NCI-H1092 (cell line): ENCODE data around the gene ABRAXAS1.

Experiments used
- DNase-seq: peaks from one replicate; lab custom pipeline; 2025; lab: John Stamatoyannopoulos, UW

The ABRAXAS1 gene

DNA sequence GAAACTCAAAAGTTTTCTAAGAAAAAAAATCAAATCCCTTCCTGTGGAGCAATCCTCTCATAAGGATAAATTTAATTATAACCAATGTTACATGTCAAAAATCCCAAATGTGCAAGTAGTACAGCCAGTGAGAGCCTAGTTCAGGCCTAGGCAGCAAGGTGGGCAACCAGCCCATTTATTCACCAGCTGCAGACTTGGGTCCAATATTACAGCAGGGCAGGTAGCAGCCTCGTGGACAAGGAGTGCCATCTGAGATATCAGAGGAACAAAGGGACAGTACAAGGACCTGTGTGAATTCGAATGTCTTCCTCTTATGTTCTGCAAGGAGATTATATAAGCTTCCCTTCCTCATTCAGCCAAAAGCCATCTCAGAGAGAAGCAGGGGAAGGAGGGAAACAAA lies 35.9 kb downstream of the ABRAXAS1 start:
- no peak for DNase-seq

DNA sequence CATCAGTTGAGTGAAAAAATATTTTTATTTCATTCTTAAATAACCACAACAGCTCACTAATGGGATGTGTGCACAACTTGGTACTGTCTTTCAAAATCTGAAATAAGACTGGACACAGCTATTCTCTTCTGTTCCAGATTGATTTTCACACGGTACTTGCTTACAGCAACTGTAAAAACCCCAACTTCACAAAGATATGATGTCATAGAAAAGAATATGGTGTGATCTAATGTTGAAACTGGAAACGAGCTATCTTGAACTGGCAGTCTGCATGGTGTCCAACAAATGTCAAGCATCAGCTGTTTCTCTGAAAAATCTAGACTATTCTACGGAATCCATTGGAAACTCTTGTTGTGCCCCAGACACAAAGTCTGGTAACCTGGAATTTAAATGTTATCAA lies 44.0 kb downstream of the ABRAXAS1 start:
- no peak for DNase-seq

DNA sequence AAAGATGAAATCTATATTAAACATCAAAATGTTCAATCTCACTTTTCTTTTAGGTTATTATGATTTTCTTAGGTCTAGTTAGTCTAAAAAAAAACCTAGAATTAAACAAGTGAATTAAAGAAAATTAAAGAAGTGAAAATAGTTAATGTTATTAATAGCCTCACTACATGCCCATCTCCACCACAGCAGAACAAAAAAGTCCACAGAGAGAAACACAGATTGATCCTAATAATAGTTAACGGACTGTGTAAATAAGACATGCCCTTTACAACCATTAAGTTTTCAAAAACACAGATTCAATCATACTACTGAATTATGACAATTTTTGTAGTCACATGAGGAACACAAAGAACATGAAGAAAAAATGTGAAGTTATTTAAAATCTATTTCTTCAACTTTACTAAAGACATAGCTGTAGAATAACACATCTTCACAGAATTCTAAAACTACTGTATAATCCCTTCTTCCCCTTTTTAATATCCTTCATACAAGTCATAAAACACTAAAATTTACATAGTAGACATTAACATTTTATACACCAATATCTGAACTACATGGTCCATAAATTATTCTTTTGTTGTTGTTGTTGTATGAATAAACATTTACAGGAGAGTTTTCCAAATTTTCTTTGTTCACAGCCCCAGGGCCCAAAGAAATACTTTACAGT lies 44.6 kb downstream of the ABRAXAS1 start:
- no peak for DNase-seq

DNA sequence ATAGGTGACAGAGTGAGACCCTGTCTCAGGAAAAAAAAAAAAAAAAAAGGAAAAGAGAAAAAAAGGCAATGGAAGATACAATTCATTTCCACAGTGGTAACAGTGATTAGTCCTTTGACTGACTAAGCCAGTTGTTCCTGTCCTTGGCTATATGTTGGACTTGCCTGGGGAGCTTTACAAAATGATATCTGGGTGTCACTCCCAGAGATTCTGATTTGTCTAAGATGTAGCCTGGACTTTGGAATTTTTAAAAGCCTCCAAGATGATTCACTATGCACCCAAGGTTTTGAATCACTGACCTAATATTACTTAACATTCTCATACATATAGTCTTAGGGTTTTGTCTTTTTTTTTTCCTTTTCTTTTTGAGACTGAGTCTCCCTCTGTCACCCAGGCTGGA lies 46.2 kb downstream of the ABRAXAS1 start:
- DNase-seq = no peak

DNA sequence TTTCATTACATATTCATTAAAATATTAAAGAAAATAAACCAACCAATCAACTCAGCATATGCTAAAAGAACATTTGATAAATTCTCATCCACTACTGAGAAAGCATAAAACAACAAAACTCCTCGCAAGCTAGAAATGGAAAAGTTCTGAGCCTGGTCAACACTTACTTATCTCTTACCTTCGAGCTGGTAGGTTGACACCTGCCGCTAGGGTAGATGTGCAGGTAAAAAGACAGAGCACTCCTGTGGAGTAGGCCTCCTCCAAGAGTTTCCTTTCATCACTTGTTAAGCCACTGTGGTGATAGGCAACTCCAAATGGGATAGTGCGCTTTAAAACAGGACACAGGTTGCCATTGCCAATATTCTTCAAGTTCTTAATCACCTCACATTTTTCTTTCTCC lies 48.2 kb downstream of the ABRAXAS1 start:
- no peak for DNase-seq

DNA sequence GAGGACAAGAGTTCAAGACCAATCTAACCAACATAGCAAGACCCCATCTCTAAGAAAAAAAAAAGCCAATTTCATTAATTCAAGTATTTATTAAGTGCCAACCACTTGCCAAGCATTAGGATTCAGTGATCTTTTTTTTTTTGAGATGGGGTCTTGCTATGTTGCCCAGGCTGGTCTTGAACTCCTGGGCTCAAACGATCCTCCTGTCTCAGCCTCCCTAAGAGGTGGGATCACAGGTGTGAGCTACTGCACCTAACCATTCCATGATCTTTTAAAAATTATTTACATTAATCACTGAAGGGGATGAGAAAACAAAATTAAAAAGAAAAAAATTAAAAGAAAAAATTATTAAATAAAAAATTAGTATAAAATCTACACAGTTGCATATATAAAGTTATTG lies 53.7 kb downstream of the ABRAXAS1 start:
- no peak for DNase-seq

DNA sequence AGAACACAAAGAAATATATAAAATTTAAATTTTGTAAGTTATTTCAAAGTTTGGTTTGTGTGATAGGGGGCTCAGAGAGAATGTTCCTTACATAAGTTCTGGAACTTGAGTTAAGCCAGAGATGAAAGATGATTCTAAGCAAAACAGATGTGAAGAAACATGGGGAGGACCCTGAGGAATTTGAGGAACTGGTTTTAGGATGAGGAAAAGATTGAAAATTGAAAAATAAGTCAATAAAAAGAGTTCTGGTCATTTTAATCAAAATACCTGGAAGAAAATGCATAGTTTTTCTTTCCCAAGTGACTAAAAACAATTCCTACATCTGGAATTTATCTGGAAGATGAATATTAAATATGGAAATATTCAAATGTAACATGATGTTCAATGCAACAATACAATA lies 66.7 kb downstream of the ABRAXAS1 start:
- no peak for DNase-seq

DNA sequence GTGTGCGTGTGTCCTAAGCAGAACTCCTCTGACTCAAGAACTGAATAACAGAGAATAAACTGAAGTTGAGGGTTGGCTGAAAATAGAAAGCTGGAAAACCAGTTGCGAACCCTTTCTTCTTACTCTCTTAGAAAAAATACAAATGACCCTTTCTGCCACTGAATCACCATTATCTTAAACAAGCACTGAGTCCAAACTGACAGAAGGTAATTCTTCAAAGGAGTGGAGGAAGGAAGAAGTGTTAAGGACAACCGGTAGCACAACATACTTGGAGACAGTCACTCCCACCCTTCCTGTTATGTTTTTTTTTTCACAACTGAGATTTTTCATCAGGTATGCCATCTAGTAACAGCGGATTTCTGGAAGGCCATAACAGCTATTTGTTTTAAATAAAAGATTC lies 67.3 kb downstream of the ABRAXAS1 start:
- DNase-seq = no peak

DNA sequence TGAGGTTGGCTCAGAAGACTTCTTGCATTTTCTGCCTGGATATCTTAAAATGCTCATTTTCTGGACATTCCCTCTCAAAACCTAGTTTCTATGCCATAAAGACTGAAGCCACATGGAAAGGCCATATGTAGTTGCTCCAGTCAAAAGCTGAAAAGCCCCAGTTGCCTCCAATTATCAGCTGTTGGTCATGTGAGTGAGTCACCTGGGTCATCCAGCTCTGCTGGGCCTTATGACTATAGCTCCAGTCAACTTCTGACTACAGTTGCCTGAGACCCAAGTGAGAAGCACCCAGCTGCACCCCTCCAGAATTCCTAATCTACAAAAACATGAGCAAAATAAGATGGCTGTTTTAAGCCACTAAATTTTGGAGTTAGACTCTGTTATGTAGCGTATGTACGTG lies 71.2 kb downstream of the ABRAXAS1 start:
- DNase-seq = no peak
